Endothelial cell of umbilical vein (primary cell): ENCODE results near the gene RSPO1. TPM values are rescaled to one million over a fixed set of nuclear protein-coding genes. Genes with fewer than 3 reads are reported as not detected.

Experiments used
- BruUV-seq: library from RNA; stranded (reverse); fragments of 400-500 nt; replicated peaks from 2 replicates; lab custom pipeline; 2021; lab: Mats Ljungman, UMichigan
- CTCF ChIA-PET: fragments of 300-600, 350-600 bp; sonication (Branson Sonifier 250); formaldehyde crosslinking; loops from one replicate; lab custom pipeline; 2021; ENCODE audit warnings: antibody characterized with exemption, inconsistent platforms; lab: Charles Lee
- POLR2A ChIA-PET: fragments of 300-600, 350-600 bp; sonication (Branson Sonifier 250); formaldehyde crosslinking; loops from one replicate; lab custom pipeline; 2021; ENCODE audit warnings: antibody characterized with exemption, inconsistent platforms; lab: Charles Lee
- DNase-seq: peaks from one replicate; pipeline ENCODE4 v3.0.0-alpha.2; 2011; ENCODE audit warnings: low read depth, low spot score
- FAIRE-seq: peaks from 2 replicates; lab custom pipeline; 2011; peaks lifted over from hg19 to GRCh38; lab: Jason Lieb, UNC
- H2AFZ ChIP-seq: 2 replicates; pipeline ENCODE4 v1.6.0; 2012; ENCODE audit warnings: low read depth, low read length, control low read depth, inconsistent platforms
- H3K27ac ChIP-seq: 2 replicates; pipeline ENCODE4 v1.5.1; 2011; ENCODE audit warnings: low read depth, mild to moderate bottlenecking, control low read depth, low read length, moderate library complexity; ENCODE audit not compliant: insufficient read depth
- H3K27me3 ChIP-seq, 2 experiments: 2 replicates each; pipeline versions ENCODE4 v1.6.0 to v1.6.1; 2011; ENCODE audit warnings: low read length in 2 of 2, mixed read lengths in 1 of 2; ENCODE audit not compliant: control insufficient read depth in 2 of 2, insufficient read depth in 2 of 2
- H3K36me3 ChIP-seq, 2 experiments: 2 replicates in 1 of 2; 3 replicates in 1 of 2; pipeline ENCODE4 v1.5.1; 2011; ENCODE audit warnings: low read length in 2 of 2, mild to moderate bottlenecking in 1 of 2, moderate library complexity in 1 of 2; ENCODE audit not compliant: control insufficient read depth in 2 of 2, insufficient read depth in 2 of 2; ENCODE audit errors: extremely low read depth in 1 of 2
- H3K4me1 ChIP-seq: 3 replicates; pipeline ENCODE4 v1.5.1; 2011; ENCODE audit warnings: mild to moderate bottlenecking, low read length; ENCODE audit not compliant: control insufficient read depth, insufficient read depth; ENCODE audit errors: extremely low read depth
- H3K4me2 ChIP-seq: 2 replicates; pipeline ENCODE4 v1.6.1; 2011; ENCODE audit warnings: low read length, control low read depth, mixed read lengths; ENCODE audit not compliant: insufficient read depth
- H3K4me3 ChIP-seq, 3 experiments: fragments of 200-600 bp in 1 of 3; sonication (generic), shearing (Covaris generic) in 1 of 3; replicated peaks in 1 of 3; 2 replicates each; pipeline ENCODE4 v1.5.1; 2011 to 2016; ENCODE audit warnings: control low read depth in 3 of 3, low read length in 3 of 3, mild to moderate bottlenecking in 2 of 3, inconsistent platforms in 1 of 3, low read depth in 1 of 3, moderate library complexity in 1 of 3; ENCODE audit not compliant: insufficient read depth in 1 of 3
- H3K79me2 ChIP-seq: 2 replicates; pipeline ENCODE4 v1.6.0; 2012; ENCODE audit warnings: low read length, inconsistent platforms; ENCODE audit not compliant: control insufficient read depth, insufficient read depth
- H3K9ac ChIP-seq: replicated peaks from 2 replicates; pipeline ENCODE3; 2011; ENCODE audit warnings: low read length, control low read depth; ENCODE audit not compliant: insufficient read depth; ENCODE audit errors: extremely low read depth
- H3K9me1 ChIP-seq: replicated peaks from 3 replicates; pipeline ENCODE4 v1.6.0; 2011; ENCODE audit warnings: mild to moderate bottlenecking, low read length; ENCODE audit not compliant: control insufficient read depth, insufficient read depth; ENCODE audit errors: extremely low read depth
- H3K9me3 ChIP-seq: replicated peaks from 2 replicates; pipeline ENCODE4 v1.5.1; 2012; ENCODE audit warnings: low read length, inconsistent platforms; ENCODE audit not compliant: control insufficient read depth, insufficient read depth
- H4K20me1 ChIP-seq: replicated peaks from 2 replicates; pipeline ENCODE3; 2011; ENCODE audit warnings: mild to moderate bottlenecking, low read length; ENCODE audit not compliant: control insufficient read depth, insufficient read depth; ENCODE audit errors: extremely low read depth
- CTCF ChIP-seq, 2 donors: IDR thresholded peaks; 1 replicate in 1 of 2; 2 replicates in 1 of 2; pipeline ENCODE4 v1.5.1; 2011; ENCODE audit warnings: low read length in 2 of 2, mild to moderate bottlenecking in 2 of 2, moderate library complexity in 2 of 2, control low read depth in 1 of 2, inconsistent platforms in 1 of 2, low read depth in 1 of 2; ENCODE audit not compliant: insufficient read depth in 1 of 2; ENCODE audit errors: extremely low read depth in 1 of 2
- EZH2 ChIP-seq: IDR thresholded peaks from 2 replicates; pipeline ENCODE4 v1.6.1; 2012; ENCODE audit warnings: borderline replicate concordance, low read depth, mild to moderate bottlenecking, moderate library complexity, low read length, inconsistent platforms; ENCODE audit not compliant: severe bottlenecking
- FOS ChIP-seq: IDR thresholded peaks from 2 replicates; pipeline ENCODE4 v1.6.1; 2011; ENCODE audit warnings: mild to moderate bottlenecking, low read length, moderate library complexity, borderline replicate concordance; ENCODE audit not compliant: insufficient read depth
- GATA2 ChIP-seq: IDR thresholded peaks from 2 replicates; pipeline ENCODE4 v1.7.0; 2011; ENCODE audit warnings: low read depth, mild to moderate bottlenecking, moderate library complexity, mixed read lengths, low read length; ENCODE audit not compliant: insufficient read length, insufficient read depth
- JUN ChIP-seq: IDR thresholded peaks from 2 replicates; pipeline ENCODE4 v1.6.1; 2011; ENCODE audit warnings: borderline replicate concordance, low read depth; ENCODE audit not compliant: insufficient read length, insufficient read depth
- MAX ChIP-seq: IDR thresholded peaks from 2 replicates; pipeline ENCODE4 v1.6.1; 2011; ENCODE audit not compliant: insufficient read depth, insufficient read length
- MYC ChIP-seq: IDR thresholded peaks from one replicate; pipeline ENCODE4 v1.6.1; 2011; ENCODE audit warnings: mild to moderate bottlenecking, low read depth, low read length
- POLR2A ChIP-seq: IDR thresholded peaks from 2 replicates; pipeline ENCODE4 v1.6.1; 2012; ENCODE audit warnings: low read depth, mild to moderate bottlenecking, control low read depth, low read length
- POLR2AphosphoS5 ChIP-seq: IDR thresholded peaks from 2 replicates; pipeline ENCODE4 v1.6.1; 2012; ENCODE audit warnings: low read depth, mild to moderate bottlenecking, control low read depth, low read length, moderate library complexity; ENCODE audit not compliant: insufficient read depth
- dilution Hi-C: fragments of 300-500 bp; cut with MboI; formaldehyde crosslinking; loops from one replicate; pipeline ENCODE4 v1.15.0; 2019; ENCODE audit warnings: low sequenced_read_pairs; ENCODE audit not compliant: extremely low pct_ligation_motif_present
- intact Hi-C: fragments of 100-400 bp; cut with micrococcal nuclease; formaldehyde crosslinking; loops from one replicate; pipeline ENCODE4 v1.10.0; 2022
- polyA plus RNA-seq, 4 experiments: library from polyadenylated mRNA; depleted of rRNA in 3 of 4; stranded (reverse) in 3 of 4; unstranded in 1 of 4; fragments of >200 nt; gene quantifications; 2 replicates each; pipeline versions ENCODE4 v1.2.1 to v1.2.3, GENCODE V29; 2011 to 2012; ENCODE audit warnings: missing spikeins in 1 of 4
- total RNA-seq: library from RNA; stranded (reverse); gene quantifications from 2 replicates; pipeline ENCODE4 v1.2.3, GENCODE V29; 2021

Gene RSPO1
- total and polyA plus RNA-seq, 2 donors (not counting 3 experiments of a cell fraction or from before 2014, with no cell fraction given), result not detected

- Histone ChIP-seq H3K9me1 (no peaks in the 10 kb centered on the region), H3K9me3 (no peaks in the 10 kb centered on the region), H3K79me2 (no peaks in the 10 kb centered on the region), H3K4me1 (no peaks in the 10 kb centered on the region), H3K4me2 (no peak overlapping the region), H4K20me1 (no peaks in the 10 kb centered on the region), H3K27ac (no peak overlapping the region), H2AFZ (no peak overlapping the region), H3K27me3 (peaks cover 20 to 37% of the 10 kb centered on the region in 2 experiments), H3K4me3 (no peak overlapping the region), H3K36me3 (no peaks in the 10 kb centered on the region), H3K9ac (no peak overlapping the region)
- intact Hi-C loops (no loop called here), dilution Hi-C loops (no loop called here)
- TF ChIP-seq POLR2AphosphoS5 (no peak), CTCF (IDR thresholded peaks at IDR 0.05; ENCODE audit: extremely low read depth in 1 of 2, insufficient read depth in 1 of 2, low read depth in 1 of 2, low read length in 2 of 2) (no peak), EZH2 (no peak), POLR2A (no peak), MAX (no peak), FOS (no peak), GATA2 (no peak), JUN (no peak), MYC (no peak)
- FAIRE-seq, result no peak
- ChIA-PET CTCF (no interaction called here), POLR2A (interaction anchor here (0.6 kb wide), 1 partner anchor 414 kb away, joined by 5 read pairs; no protein-coding TSS in a partner anchor)
- DNase-seq, result no peak
- BruUV-seq, result no TSS peak
These were observed 29.5 kb downstream of the RSPO1 start for GRCh38 chr1:37605061-37605650.
